Fibroblast of mammary gland (primary cell): ENCODE measurements around the gene TMEM186.

ENCODE experiments used
- DNase-seq: peaks from one replicate; pipeline ENCODE4 v3.0.0-alpha.2; 2010; ENCODE audit warnings: low read depth
- H3K4me3 ChIP-seq: 2 replicates; pipeline ENCODE4 v1.5.1; 2011; ENCODE audit warnings: low read depth, mild to moderate bottlenecking, low read length, moderate library complexity; ENCODE audit not compliant: control insufficient read depth
- CTCF ChIP-seq: conservative IDR thresholded peaks from 2 replicates; pipeline ENCODE4 v1.5.1; 2011; ENCODE audit warnings: low read depth, low read length, inconsistent platforms; ENCODE audit not compliant: control insufficient read depth, insufficient read depth

The TMEM186 gene

GRCh38 chr16:8768283-8768682 lies 29.2 kb downstream of the TMEM186 start:
- no peak for DNase-seq
- no peak overlapping the region for H3K4me3 ChIP-seq
- TF ChIP-seq CTCF, result no peak

- no peak for DNase-seq
- H3K4me3 ChIP-seq, result no peak overlapping the region
- TF ChIP-seq CTCF, result no peak
These were observed 30.3 kb downstream of the TMEM186 start for GRCh38 chr16:8767176-8767575.

GRCh38 chr16:8764525-8765250 lies 32.8 kb downstream of the TMEM186 start:
- no peak for TF ChIP-seq CTCF
- no peak overlapping the region for H3K4me3 ChIP-seq
- no peak for DNase-seq

- no peak for TF ChIP-seq CTCF
- DNase-seq, result no peak
- no peak overlapping the region for H3K4me3 ChIP-seq
These were observed 33.5 kb downstream of the TMEM186 start for GRCh38 chr16:8763899-8764298.

GRCh38 chr16:8763083-8763482 lies 34.4 kb downstream of the TMEM186 start:
- no peak for DNase-seq
- no peak overlapping the region for H3K4me3 ChIP-seq
- no peak for TF ChIP-seq CTCF

- H3K4me3 ChIP-seq, result no peak overlapping the region
- TF ChIP-seq CTCF, result no peak
- DNase-seq, result no peak
These were observed 35.2 kb downstream of the TMEM186 start for GRCh38 chr16:8762254-8762653.

GRCh38 chr16:8761078-8761477 lies 36.4 kb downstream of the TMEM186 start:
- no peak for TF ChIP-seq CTCF
- no peak for DNase-seq

More at GRCh38 chr16:8761078-8761477, 36.4 kb downstream of the TMEM186 start:
- no peak overlapping the region for H3K4me3 ChIP-seq
